Vagina (tissue), 2 donors: ENCODE data around the gene MTO1. TPM values are rescaled to one million over a fixed set of nuclear protein-coding genes. Genes with fewer than 3 reads are reported as not detected.
"Not testable (repeated sequence)": the region's sequence is repeated elsewhere in the genome, so short reads cannot be mapped to it uniquely, and the experiment has no call there.

ENCODE experiments used
- DNase-seq, 2 donors: peaks; one replicate each; pipeline ENCODE4 v3.0.0-alpha.2; 2017; ENCODE audit errors: extremely low spot score in 2 of 2
- H3K27ac ChIP-seq: fragments of 200-600 bp; sonication (generic); one replicate; pipeline ENCODE4 v1.5.1; 2019
- H3K27me3 ChIP-seq: fragments of 200-600 bp; sonication (generic); one replicate; pipeline ENCODE4 v1.5.1; 2019
- H3K36me3 ChIP-seq, 2 donors: fragments of 200-600 bp; sonication (generic); one replicate each; pipeline ENCODE4 v1.5.1; 2017 to 2019
- H3K4me1 ChIP-seq: fragments of 200-600 bp; sonication (generic); one replicate; pipeline ENCODE4 v1.5.1; 2019
- H3K4me3 ChIP-seq, 2 donors: fragments of 200-600 bp; sonication (generic); 1 replicate in 1 of 2; 2 replicates in 1 of 2; pipeline ENCODE4 v1.5.1; 2016 to 2019
- H3K9me3 ChIP-seq: fragments of 200-600 bp; sonication (generic); one replicate; pipeline ENCODE4 v1.5.1; 2019
- CTCF ChIP-seq, 3 experiments: fragments of 450-650 bp in 2 of 3; fragments of 200-600 bp in 1 of 3; sonication (generic) in 1 of 3; IDR thresholded peaks; one replicate each; pipeline ENCODE4 v1.5.1; 2017 to 2019; ENCODE audit warnings: antibody characterized with exemption in 3 of 3, mild to moderate bottlenecking in 2 of 3, moderate library complexity in 2 of 3
- POLR2A ChIP-seq, 2 donors: fragments of 450-650 bp; IDR thresholded peaks; one replicate each; pipeline ENCODE4 v1.6.1; 2017; ENCODE audit warnings: antibody characterized with exemption in 2 of 2, mild to moderate bottlenecking in 2 of 2, moderate library complexity in 2 of 2
- POLR2AphosphoS5 ChIP-seq, 2 donors: sonication (generic); formaldehyde crosslinking; IDR thresholded peaks; one replicate each; pipeline ENCODE4 v1.9.0; 2017; ENCODE audit warnings: antibody characterized with exemption in 2 of 2, mild to moderate bottlenecking in 2 of 2, low read depth in 1 of 2; ENCODE audit not compliant: insufficient read depth in 1 of 2
- intact Hi-C: fragments of 100-400 bp; cut with DNase I; formaldehyde crosslinking; loops from one replicate; pipeline ENCODE4 v1.15.1; 2023
- small RNA-seq: library from RNA; depleted of rRNA; stranded (forward); fragments of <200 nt; gene quantifications from one replicate; pipeline ENCODE3, GENCODE V24; 2016
- total RNA-seq: library from RNA; depleted of rRNA; stranded (reverse); fragments of >200 nt; gene quantifications from one replicate; pipeline ENCODE4 v1.2.3, GENCODE V29; 2016

MTO1 gene
- total RNA-seq, 1 donor from 2014 or later = 26.0 TPM

DNA sequence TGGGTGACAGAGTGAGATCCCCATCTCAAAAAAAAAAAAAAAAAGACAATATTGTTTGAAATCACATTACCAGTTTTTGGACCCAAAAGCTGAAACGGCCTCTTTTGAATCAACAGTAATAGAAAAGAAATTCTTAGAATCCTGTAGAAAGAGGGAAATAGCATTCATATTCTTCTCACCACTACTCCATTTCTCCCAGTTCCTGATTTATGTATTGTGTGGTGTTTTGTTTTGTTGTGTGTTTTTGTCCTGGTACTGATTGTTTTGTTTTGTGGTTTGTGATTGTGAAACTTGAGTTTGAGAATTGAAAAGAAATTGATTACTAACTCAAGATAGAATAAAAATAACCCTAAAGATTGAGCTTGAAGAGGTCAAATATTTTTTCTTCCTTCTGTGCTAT, 85.5 kb downstream of the MTO1 start:
- Histone ChIP-seq H3K27ac (no peak overlapping the region), H3K27me3 (no peaks in the 10 kb centered on the region), H3K4me1 (no peaks in the 10 kb centered on the region), H3K4me3 (no peak overlapping the region), H3K9me3 (no peaks in the 10 kb centered on the region), H3K36me3 (no peaks in the 10 kb centered on the region)
- intact Hi-C loops = no loop called here
- TF ChIP-seq CTCF (IDR thresholded peaks at IDR 0.05) = no peak
- no peak for DNase-seq

DNA sequence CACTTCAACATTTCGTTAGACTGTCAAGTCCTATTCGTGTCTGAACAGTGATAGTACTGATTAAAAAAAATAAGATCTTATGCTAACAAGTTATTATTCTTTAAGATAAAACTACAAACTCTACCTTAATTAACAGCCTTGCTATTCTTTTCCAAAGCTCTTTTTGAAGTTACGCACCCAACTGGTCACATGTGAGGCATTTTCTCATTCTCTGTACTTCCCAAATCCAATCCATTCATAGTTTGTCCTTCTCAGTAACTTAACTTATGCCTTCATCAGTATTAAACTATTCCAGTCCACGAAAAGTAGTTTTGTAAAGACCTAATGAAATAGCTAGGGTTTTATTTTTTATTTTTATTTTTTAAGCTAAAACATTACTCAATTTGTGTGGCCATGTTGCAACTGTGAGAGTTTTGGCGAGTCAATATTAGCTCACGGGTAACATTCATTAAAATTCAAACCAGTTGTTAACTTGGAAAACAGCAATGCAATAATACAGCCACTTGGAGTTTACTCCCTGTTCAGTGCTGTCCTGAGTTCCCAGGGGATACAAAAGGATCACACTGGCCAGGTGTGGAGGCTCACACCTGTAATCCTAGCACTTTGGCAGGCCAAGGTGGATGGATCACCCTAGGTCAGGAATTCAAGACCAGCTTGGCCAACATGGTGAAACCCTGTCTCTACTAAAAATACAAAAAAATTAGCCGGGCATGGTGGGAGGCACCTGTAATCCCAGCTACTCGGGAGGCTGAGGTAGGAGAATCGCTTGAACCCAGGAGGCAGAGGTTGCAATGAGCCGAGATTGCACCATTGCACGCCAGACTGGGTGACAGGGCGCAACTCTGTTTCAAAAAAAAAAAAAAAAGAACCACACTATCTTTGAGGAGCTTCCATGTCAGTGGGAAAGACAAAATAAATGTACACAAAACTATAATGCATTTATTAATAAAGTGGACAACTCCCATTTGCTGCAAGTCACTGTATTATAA, 87.2 kb downstream of the MTO1 start:
- no peaks in the 10 kb centered on the region for H3K27me3 ChIP-seq
- H3K36me3 ChIP-seq = no peaks in the 10 kb centered on the region
- H3K4me1 ChIP-seq = no peaks in the 10 kb centered on the region
- intact Hi-C loops = no loop called here
- TF ChIP-seq POLR2A (IDR thresholded peaks at IDR 0.05) (no peak), CTCF (IDR thresholded peaks at IDR 0.05) (no peak), POLR2AphosphoS5 (IDR thresholded peaks at IDR 0.05; ENCODE audit: insufficient read depth in 1 of 2, low read depth in 1 of 2) (no peak)
- H3K4me3 ChIP-seq = no peak overlapping the region
- no peaks in the 10 kb centered on the region for H3K9me3 ChIP-seq
- H3K27ac ChIP-seq = no peak overlapping the region
- no peak for DNase-seq

DNA sequence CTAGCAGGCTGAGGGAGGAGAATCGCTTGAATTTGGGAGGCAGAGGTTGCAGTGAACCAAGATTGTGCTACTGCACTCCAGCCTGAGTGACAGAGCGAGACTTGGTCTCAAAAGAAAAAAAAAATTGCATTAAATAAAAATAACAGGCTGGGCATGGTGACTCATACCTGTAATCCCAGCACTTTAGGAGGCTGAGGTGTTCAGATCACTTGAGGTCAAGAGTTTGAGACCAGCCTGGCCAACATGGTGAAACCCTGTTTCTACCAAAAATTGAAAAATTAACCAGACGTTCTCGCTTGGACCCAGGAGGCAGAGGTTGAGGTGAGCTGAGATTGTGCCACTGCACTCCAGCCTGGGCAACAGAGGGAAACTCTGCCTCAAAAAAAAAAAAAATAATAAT, 89.6 kb downstream of the MTO1 start:
- H3K27ac ChIP-seq, H3K36me3 ChIP-seq, H3K9me3 ChIP-seq, H3K4me3 ChIP-seq, H3K27me3 ChIP-seq, H3K4me1 ChIP-seq, DNase-seq, intact Hi-C loops: not testable (repeated sequence)

- DNase-seq, H3K27me3 ChIP-seq, H3K36me3 ChIP-seq, H3K27ac ChIP-seq, H3K4me3 ChIP-seq, intact Hi-C loops, H3K9me3 ChIP-seq, H3K4me1 ChIP-seq: not testable (repeated sequence)
Measured at GRCh38 chr6:73555380-73555949, 93.9 kb downstream of the MTO1 start.

GRCh38 chr6:73556836-73557235, 95.3 kb downstream of the MTO1 start:
- Histone ChIP-seq H3K4me1 (no peaks in the 10 kb centered on the region), H3K27ac (no peak overlapping the region), H3K9me3 (no peaks in the 10 kb centered on the region), H3K36me3 (no peaks in the 10 kb centered on the region), H3K4me3 (no peak overlapping the region), H3K27me3 (no peaks in the 10 kb centered on the region)
- TF ChIP-seq POLR2AphosphoS5 (IDR thresholded peaks at IDR 0.05; ENCODE audit: insufficient read depth in 1 of 2, low read depth in 1 of 2) = no peak
- no peak for TF ChIP-seq CTCF (IDR thresholded peaks at IDR 0.05)
- no peak for DNase-seq
- intact Hi-C loops = no loop called here

Small RNA genes lying within 50 kb of the gene (small RNA-seq; reads per million reads assigned to genes)
- gene AL603910.2 = not detected
- gene RN7SL827P = not detected
- not detected for gene RNU6-975P

Other genes starting within 250 kb of the MTO1 start
- not detected for gene KHDC1L, start 236.2 kb upstream of the MTO1 start, total RNA-seq
- gene KHDC1, start 198.5 kb upstream of the MTO1 start, total RNA-seq = 0.98 TPM
- not detected for gene DPPA5, start 107.5 kb upstream of the MTO1 start, total RNA-seq
- not detected for gene KHDC3L, start 99.1 kb upstream of the MTO1 start, total RNA-seq
- gene OOEP, start 91.8 kb upstream of the MTO1 start, total RNA-seq = not detected
- 0.49 TPM for gene DDX43, start 66.9 kb upstream of the MTO1 start, total RNA-seq
- gene CGAS, start 9.4 kb upstream of the MTO1 start, total RNA-seq = 8.3 TPM
- 8,108 TPM for gene EEF1A1, start 59.3 kb downstream of the MTO1 start, total RNA-seq
- 10.1 TPM for gene SLC17A5, start 192.3 kb downstream of the MTO1 start, total RNA-seq
- gene CD109, start 234.5 kb downstream of the MTO1 start, total RNA-seq = 29.0 TPM